H9 (cell line): ENCODE measurements around the gene PRPF8. TPM values are rescaled to one million over a fixed set of nuclear protein-coding genes. Genes with fewer than 3 reads are reported as not detected.

Source experiments
- DNase-seq: peaks from one replicate; pipeline ENCODE4 v3.0.0-alpha.2; 2017
- H2AFZ ChIP-seq: one replicate; pipeline ENCODE4 v1.6.1; 2013; ENCODE audit warnings: mild to moderate bottlenecking, low read length, control low read depth, moderate library complexity
- H2AK5ac ChIP-seq: 2 replicates; pipeline ENCODE4 v1.6.1; 2013; ENCODE audit warnings: low read length, control low read depth, mixed read lengths; ENCODE audit not compliant: insufficient read length
- H2BK120ac ChIP-seq: one replicate; pipeline ENCODE4 v1.6.1; 2013; ENCODE audit warnings: low read depth, mild to moderate bottlenecking, low read length, control low read depth, inconsistent platforms; ENCODE audit not compliant: poor library complexity, severe bottlenecking
- H2BK12ac ChIP-seq: 2 replicates; pipeline ENCODE4 v1.6.1; 2013; ENCODE audit warnings: low read length, control low read depth, mixed read lengths, low read depth; ENCODE audit not compliant: insufficient read length
- H2BK15ac ChIP-seq: 2 replicates; pipeline ENCODE4 v1.6.1; 2013; ENCODE audit warnings: low read depth, low read length, control low read depth
- H2BK20ac ChIP-seq: one replicate; pipeline ENCODE4 v1.6.1; 2013; ENCODE audit warnings: low read depth, mild to moderate bottlenecking, low read length, control low read depth, inconsistent platforms; ENCODE audit not compliant: poor library complexity, severe bottlenecking
- H2BK5ac ChIP-seq: 2 replicates; pipeline ENCODE4 v1.6.1; 2013; ENCODE audit warnings: low read length, control low read depth, mixed read lengths; ENCODE audit not compliant: insufficient read length
- H3K14ac ChIP-seq: 2 replicates; pipeline ENCODE4 v1.6.1; 2013; ENCODE audit warnings: low read length, control low read depth; ENCODE audit not compliant: insufficient read depth
- H3K18ac ChIP-seq: 2 replicates; pipeline ENCODE4 v1.6.1; 2013; ENCODE audit warnings: low read depth, mild to moderate bottlenecking, mixed read lengths, low read length, control low read depth; ENCODE audit not compliant: insufficient read length
- H3K23ac ChIP-seq: 2 replicates; pipeline ENCODE4 v1.6.1; 2013; ENCODE audit warnings: low read length, control low read depth, mixed read lengths, low read depth; ENCODE audit not compliant: insufficient read length
- H3K23me2 ChIP-seq: 2 replicates; pipeline ENCODE4 v1.6.1; 2013; ENCODE audit warnings: low read depth, mild to moderate bottlenecking, mixed read lengths, low read length, control low read depth; ENCODE audit not compliant: insufficient read length, poor library complexity, severe bottlenecking
- H3K27ac ChIP-seq: 2 replicates; pipeline ENCODE4 v1.5.1; 2013; ENCODE audit warnings: low read length, control low read depth, mixed read lengths, low read depth; ENCODE audit not compliant: insufficient read length
- H3K27me3 ChIP-seq: 2 replicates; pipeline ENCODE4 v1.6.1; 2013; ENCODE audit warnings: low read length, control low read depth, inconsistent platforms; ENCODE audit not compliant: insufficient read depth
- H3K4ac ChIP-seq: 2 replicates; pipeline ENCODE4 v1.6.1; 2013; ENCODE audit warnings: low read depth, mild to moderate bottlenecking, control low read depth, inconsistent platforms, low read length, moderate library complexity
- H3K4me1 ChIP-seq: 2 replicates; pipeline ENCODE4 v1.6.1; 2013; ENCODE audit warnings: low read length, control low read depth, inconsistent platforms; ENCODE audit not compliant: insufficient read depth
- H3K4me2 ChIP-seq: 2 replicates; pipeline ENCODE4 v1.6.1; 2013; ENCODE audit warnings: low read length, control low read depth, mixed read lengths; ENCODE audit not compliant: insufficient read length, insufficient read depth
- H3K56ac ChIP-seq: 2 replicates; pipeline ENCODE4 v1.6.1; 2013; ENCODE audit warnings: low read depth, mild to moderate bottlenecking, mixed read lengths, low read length, control low read depth; ENCODE audit not compliant: insufficient read length
- H3K79me1 ChIP-seq: 2 replicates; pipeline ENCODE4 v1.6.1; 2013; ENCODE audit warnings: low read depth, mild to moderate bottlenecking, moderate library complexity, low read length, control low read depth, inconsistent platforms; ENCODE audit not compliant: insufficient read depth, poor library complexity, severe bottlenecking
- H3K79me2 ChIP-seq: 2 replicates; pipeline ENCODE4 v1.6.1; 2013; ENCODE audit warnings: low read length, control low read depth, inconsistent platforms; ENCODE audit not compliant: insufficient read depth
- H3K9ac ChIP-seq: 2 replicates; pipeline ENCODE4 v1.6.1; 2013; ENCODE audit warnings: low read length, control low read depth, mixed read lengths; ENCODE audit not compliant: insufficient read length; ENCODE audit errors: extremely low read depth
- H3K9me3 ChIP-seq: one replicate; pipeline ENCODE4 v1.6.1; 2013; ENCODE audit warnings: low read depth, low read length, inconsistent platforms; ENCODE audit not compliant: control insufficient read depth
- H3T11ph ChIP-seq: one replicate; pipeline ENCODE4 v1.6.1; 2013; ENCODE audit warnings: mild to moderate bottlenecking, low read length, control low read depth, inconsistent platforms
- H4K20me1 ChIP-seq: one replicate; pipeline ENCODE4 v1.6.1; 2013; ENCODE audit not compliant: control insufficient read depth, insufficient read length, insufficient read depth
- H4K5ac ChIP-seq: 2 replicates; pipeline ENCODE4 v1.6.1; 2013; ENCODE audit warnings: low read depth, mild to moderate bottlenecking, mixed read lengths, low read length, control low read depth; ENCODE audit not compliant: insufficient read length
- H4K8ac ChIP-seq: replicated peaks from 2 replicates; pipeline ENCODE4 v1.6.1; 2013; ENCODE audit warnings: low read length, control low read depth, mixed read lengths, low read depth; ENCODE audit not compliant: insufficient read length
- H4K91ac ChIP-seq: 2 replicates; pipeline ENCODE4 v1.6.1; 2013; ENCODE audit warnings: low read depth, mild to moderate bottlenecking, moderate library complexity, mixed read lengths, low read length, control low read depth; ENCODE audit not compliant: insufficient read length
- H3K27ac Mint-ChIP-seq, 3 experiments: 2 replicates in 2 of 3; 3 replicates in 1 of 3; pipeline ENCODE4 v1.8.0; 2020 to 2021; ENCODE audit warnings: mixed read lengths in 3 of 3, mild to moderate bottlenecking in 1 of 3, moderate library complexity in 1 of 3
- H3K27me3 Mint-ChIP-seq: 2 replicates; pipeline ENCODE4 v1.8.0; 2021; ENCODE audit warnings: low read depth, mild to moderate bottlenecking, moderate library complexity, mixed read lengths
- H3K36me3 Mint-ChIP-seq, 3 experiments: 2 replicates in 2 of 3; 3 replicates in 1 of 3; pipeline ENCODE4 v1.8.0; 2020 to 2021; ENCODE audit warnings: low read depth in 3 of 3, mixed read lengths in 3 of 3; ENCODE audit not compliant: insufficient read depth in 1 of 3
- H3K4me1 Mint-ChIP-seq, 2 experiments: 2 replicates each; pipeline ENCODE4 v1.8.0; 2020; ENCODE audit warnings: mixed read lengths in 2 of 2
- H3K4me3 Mint-ChIP-seq, 2 experiments: 2 replicates in 1 of 2; 3 replicates in 1 of 2; pipeline ENCODE4 v1.8.0; 2020 to 2021; ENCODE audit warnings: mild to moderate bottlenecking in 2 of 2, mixed read lengths in 2 of 2, moderate library complexity in 1 of 2
- H3K9me3 Mint-ChIP-seq, 2 experiments: 2 replicates in 1 of 2; 3 replicates in 1 of 2; pipeline ENCODE4 v1.8.0; 2020; ENCODE audit warnings: mild to moderate bottlenecking in 2 of 2, mixed read lengths in 2 of 2, moderate library complexity in 1 of 2
- WGBS: extraction: QIAGEN DNeasy Blood & Tissue Kit; methylation state at CpG from one replicate; pipeline ENCODE4 v1.1.7; 2013; ENCODE audit warnings: missing lambda C conversion rate, low lambda C conversion rate, mixed read lengths; ENCODE audit not compliant: insufficient read length; ENCODE audit errors: extremely low coverage; 5-methylcytosine and 5-hydroxymethylcytosine counted together
- total RNA-seq: library from RNA; stranded (reverse); gene quantifications from 2 replicates; pipeline ENCODE4 v1.2.1, GENCODE V29; 2021
- TF ChIP-seq, protein P1 (sequence below): fragments of 200-600 bp; sonication (generic); conservative IDR thresholded peaks from 3 replicates; pipeline ENCODE4 v1.8.0; 2021; ENCODE audit warnings: antibody characterized with exemption, mild to moderate bottlenecking

The PRPF8 gene
- total RNA-seq, 1 experiment from 2014 or later: 408 TPM

DNA sequence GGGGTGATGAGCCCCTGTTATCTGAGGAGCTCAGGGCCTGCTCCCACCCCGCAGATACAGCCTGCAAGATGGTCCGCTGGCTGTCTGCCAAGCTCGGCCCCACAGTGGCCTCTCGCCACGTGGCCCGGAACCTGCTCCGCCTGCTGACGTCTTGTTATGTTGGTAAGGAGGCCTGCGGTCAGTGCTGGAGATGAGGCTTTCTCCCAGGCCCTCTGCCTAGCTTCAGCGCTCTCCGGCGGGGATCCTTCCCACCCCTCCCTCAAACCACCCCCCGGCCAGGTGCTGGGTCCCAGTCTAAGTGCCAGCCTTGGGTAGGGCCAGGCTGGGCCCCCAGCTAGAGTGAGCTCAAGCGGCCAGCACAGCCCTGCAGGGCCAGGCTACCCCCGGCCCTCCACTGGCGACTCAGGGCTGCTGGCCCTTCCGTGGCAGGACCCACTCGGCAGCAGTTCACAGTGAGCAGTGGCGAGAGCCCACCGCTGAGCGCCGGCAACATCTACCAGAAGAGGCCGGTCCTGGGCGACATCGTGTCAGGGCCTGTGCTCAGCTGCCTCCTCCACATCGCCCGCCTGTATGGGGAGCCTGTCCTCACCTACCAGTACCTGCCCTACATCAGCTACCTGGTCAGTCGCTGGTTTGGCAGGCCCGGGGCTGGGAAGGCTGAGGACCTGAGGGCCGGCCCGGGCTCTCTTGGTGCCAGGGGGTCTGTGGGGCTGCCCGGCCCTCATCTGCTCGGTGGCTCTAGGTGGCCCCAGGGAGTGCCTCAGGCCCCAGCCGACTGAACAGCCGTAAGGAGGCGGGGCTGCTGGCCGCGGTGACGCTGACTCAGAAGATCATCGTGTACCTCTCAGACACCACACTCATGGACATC, 45.9 kb upstream of the PRPF8 start:
- H3K4ac ChIP-seq: no peak overlapping the region
- no peak overlapping the region; the same call in 1 of the 2 replicates for H2BK15ac ChIP-seq
- TF ChIP-seq, protein P1, sequence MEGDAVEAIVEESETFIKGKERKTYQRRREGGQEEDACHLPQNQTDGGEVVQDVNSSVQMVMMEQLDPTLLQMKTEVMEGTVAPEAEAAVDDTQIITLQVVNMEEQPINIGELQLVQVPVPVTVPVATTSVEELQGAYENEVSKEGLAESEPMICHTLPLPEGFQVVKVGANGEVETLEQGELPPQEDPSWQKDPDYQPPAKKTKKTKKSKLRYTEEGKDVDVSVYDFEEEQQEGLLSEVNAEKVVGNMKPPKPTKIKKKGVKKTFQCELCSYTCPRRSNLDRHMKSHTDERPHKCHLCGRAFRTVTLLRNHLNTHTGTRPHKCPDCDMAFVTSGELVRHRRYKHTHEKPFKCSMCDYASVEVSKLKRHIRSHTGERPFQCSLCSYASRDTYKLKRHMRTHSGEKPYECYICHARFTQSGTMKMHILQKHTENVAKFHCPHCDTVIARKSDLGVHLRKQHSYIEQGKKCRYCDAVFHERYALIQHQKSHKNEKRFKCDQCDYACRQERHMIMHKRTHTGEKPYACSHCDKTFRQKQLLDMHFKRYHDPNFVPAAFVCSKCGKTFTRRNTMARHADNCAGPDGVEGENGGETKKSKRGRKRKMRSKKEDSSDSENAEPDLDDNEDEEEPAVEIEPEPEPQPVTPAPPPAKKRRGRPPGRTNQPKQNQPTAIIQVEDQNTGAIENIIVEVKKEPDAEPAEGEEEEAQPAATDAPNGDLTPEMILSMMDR: no peak
- H3K9me3 ChIP-seq: no peaks in the 10 kb centered on the region
- no peak overlapping the region for H3K23ac ChIP-seq
- no peak overlapping the region for H3K4me2 ChIP-seq
- no peak overlapping the region for H2AFZ ChIP-seq
- no peaks in the 10 kb centered on the region; a peak in 1 of 5 replicates for H3K9me3 Mint-ChIP-seq
- no CpG with 5 or more reads among the region's 40 CpGs for WGBS
- no peak overlapping the region for H3K27ac ChIP-seq
- H4K91ac ChIP-seq: no peak overlapping the region
- no peaks in the 10 kb centered on the region for H4K20me1 ChIP-seq
- H2BK12ac ChIP-seq: no peak overlapping the region
- H2AK5ac ChIP-seq: no peak overlapping the region
- H3K27me3 ChIP-seq: no peaks in the 10 kb centered on the region
- H2BK20ac ChIP-seq: no peak overlapping the region
- no peak overlapping the region for H2BK120ac ChIP-seq
- no peak overlapping the region for H3K18ac ChIP-seq
- H3T11ph ChIP-seq: no peak overlapping the region
- H3K4me1 Mint-ChIP-seq: peaks cover 0 to 1% of the 10 kb centered on the region in 2 experiments; a peak in 1 of 4 replicates
- no peak overlapping the region for H4K5ac ChIP-seq
- H3K23me2 ChIP-seq: no peaks in the 10 kb centered on the region
- no peak for DNase-seq
- no peaks in the 10 kb centered on the region for H3K79me1 ChIP-seq
- H3K56ac ChIP-seq: no peak overlapping the region
- no peak overlapping the region for H3K27ac Mint-ChIP-seq
- H3K4me1 ChIP-seq: no peaks in the 10 kb centered on the region
- H3K14ac ChIP-seq: no peak overlapping the region; the same call in 1 of the 2 replicates
- H3K36me3 Mint-ChIP-seq: peaks cover 0 to 12% (median 0%) of the 10 kb centered on the region in 3 experiments; a peak in 4 of 7 replicates
- H4K8ac ChIP-seq: no peak overlapping the region
- H3K79me2 ChIP-seq: no peaks in the 10 kb centered on the region
- H3K9ac ChIP-seq: no peak overlapping the region
- no peaks in the 10 kb centered on the region for H3K27me3 Mint-ChIP-seq
- H2BK5ac ChIP-seq: no peak overlapping the region
- no peak overlapping the region for H3K4me3 Mint-ChIP-seq
